Activated CD8-positive, alpha-beta T cell treated with anti-CD3 and anti-CD28 coated beads, Interleukin-2, amount 10 ng/mL, durations not matched to agents 7 days and 5 days (primary cell): ENCODE results near the gene GNPTAB. TPM values are rescaled to one million over a fixed set of nuclear protein-coding genes. Genes with fewer than 3 reads are reported as not detected.
"Not testable (repeated sequence)": the region's sequence is repeated elsewhere in the genome, so short reads cannot be mapped to it uniquely, and the experiment has no call there.

ENCODE experiments used
- ATAC-seq: fragments of 150-1000 bp; cut with Tn5 transposase; one replicate; pipeline ENCODE4 v1.10.0; 2021; ENCODE audit warnings: moderate library complexity
- CTCF ChIA-PET: fragments of 350-600 bp; sonication (Branson Sonifier 250); formaldehyde crosslinking; loops from one replicate; lab custom pipeline; 2021; ENCODE audit warnings: antibody characterized with exemption; lab: Charles Lee
- POLR2A ChIA-PET: fragments of 350-600 bp; sonication (Branson Sonifier 250); formaldehyde crosslinking; loops from one replicate; lab custom pipeline; 2021; ENCODE audit warnings: antibody characterized with exemption; lab: Charles Lee
- DNase-seq: peaks from one replicate; pipeline ENCODE4 v3.0.0-alpha.2; 2020
- H3K27ac Mint-ChIP-seq: one replicate; pipeline ENCODE4 v1.8.0; 2021; ENCODE audit warnings: mild to moderate bottlenecking, mixed read lengths
- H3K27me3 Mint-ChIP-seq: one replicate; pipeline ENCODE4 v1.8.0; 2021; ENCODE audit warnings: low read depth, mixed read lengths
- H3K36me3 Mint-ChIP-seq: one replicate; pipeline ENCODE4 v1.8.0; 2021; ENCODE audit warnings: low read depth, mixed read lengths
- H3K4me1 Mint-ChIP-seq: one replicate; pipeline ENCODE4 v1.8.0; 2021; ENCODE audit warnings: low read depth, mixed read lengths
- H3K4me3 Mint-ChIP-seq: one replicate; pipeline ENCODE4 v1.8.0; 2021; ENCODE audit warnings: mild to moderate bottlenecking, mixed read lengths
- H3K9me3 Mint-ChIP-seq: one replicate; pipeline ENCODE4 v1.8.0; 2022; ENCODE audit warnings: mixed read lengths; ENCODE audit not compliant: insufficient read depth
- total RNA-seq, 2 experiments: library from RNA; stranded (reverse); gene quantifications; one replicate each; pipeline ENCODE4 v1.2.3, GENCODE V29; 2021

Gene GNPTAB
- total RNA-seq, 2 experiments from 2014 or later: 104 to 109 TPM

- ChIA-PET CTCF (no interaction called here), POLR2A (no interaction called here)
- Mint-ChIP-seq H3K27ac (no peak overlapping the region), H3K9me3 (no peaks in the 10 kb centered on the region), H3K36me3 (peaks cover 33% of the 10 kb centered on the region), H3K27me3 (no peaks in the 10 kb centered on the region), H3K4me1 (peaks cover 17% of the 10 kb centered on the region), H3K4me3 (no peak overlapping the region)
- ATAC-seq: no peak
- no peak for DNase-seq
Observed at GRCh38 chr12:101740566-101740965, 90.2 kb downstream of the GNPTAB start.

- H3K4me3 Mint-ChIP-seq: no peak within 1 kb of the TSS
- DNase-seq (no peak), ATAC-seq (no peak)
- ChIA-PET POLR2A (no interaction called here), CTCF (no interaction called here)
- no peaks in the 10 kb centered on the region for H3K27me3 Mint-ChIP-seq
- H3K36me3 Mint-ChIP-seq: peaks cover 19% of the 10 kb centered on the region
- H3K4me1 Mint-ChIP-seq: peaks cover 13% of the 10 kb centered on the region
- no peak within 1 kb of the TSS for H3K27ac Mint-ChIP-seq
- H3K9me3 Mint-ChIP-seq: no peaks in the 10 kb centered on the region
Observed at GRCh38 chr12:101738920-101739665, 91.7 kb downstream of the GNPTAB start, which contains the start of gene SYCP3. TSS of gene SYCP3 (minus strand) at chr12:101739462. CDS start at chr12:101737935, 1,527 bp downstream.

DNA sequence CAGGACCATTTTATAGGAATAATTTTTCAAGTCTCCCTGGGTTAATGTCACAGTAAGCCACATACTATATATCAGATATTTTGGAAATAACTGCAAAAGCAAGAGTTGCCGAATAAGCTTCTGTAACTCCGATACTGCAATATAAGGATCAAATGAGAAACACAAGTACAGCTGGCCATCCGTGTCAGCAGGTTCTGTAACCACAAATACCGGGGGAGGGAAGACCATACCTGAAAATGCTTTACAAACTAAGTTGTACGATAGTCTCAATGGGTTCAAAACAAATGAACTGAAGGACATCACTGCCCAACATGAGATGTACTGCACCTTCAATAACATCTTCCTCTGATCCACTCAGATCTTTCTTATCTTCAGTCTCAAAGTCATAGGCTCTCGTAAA is 93.3 kb downstream of the GNPTAB start:
- no peak overlapping the region for H3K27ac Mint-ChIP-seq
- ChIA-PET CTCF (no interaction called here), POLR2A (no interaction called here)
- peaks cover 12% of the 10 kb centered on the region for H3K36me3 Mint-ChIP-seq
- no peaks in the 10 kb centered on the region for H3K4me1 Mint-ChIP-seq
- DNase-seq (no peak), ATAC-seq (no peak)
- no peaks in the 10 kb centered on the region for H3K9me3 Mint-ChIP-seq
- no peaks in the 10 kb centered on the region for H3K27me3 Mint-ChIP-seq
- no peak overlapping the region for H3K4me3 Mint-ChIP-seq

DNA sequence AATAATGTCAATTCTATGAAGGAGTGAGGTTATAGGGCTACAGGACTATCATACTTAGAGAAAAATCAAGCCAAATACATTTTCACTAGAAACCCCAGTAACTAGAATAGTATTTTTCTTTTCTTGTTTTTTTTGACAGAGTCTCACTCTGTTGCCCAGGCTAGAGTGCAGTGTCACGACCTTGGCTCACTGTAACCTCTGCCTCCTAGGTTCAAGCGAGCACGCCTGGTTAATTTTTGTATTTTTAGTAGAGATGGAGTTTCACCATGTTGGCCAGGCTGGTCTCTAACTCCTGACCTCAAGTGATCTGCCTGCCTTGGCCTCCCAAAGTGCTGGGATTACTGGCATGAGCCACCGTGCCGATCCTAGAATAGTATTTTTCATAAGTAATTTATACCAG is 96.3 kb downstream of the GNPTAB start:
- H3K27me3 Mint-ChIP-seq, H3K9me3 Mint-ChIP-seq, ATAC-seq, DNase-seq, H3K27ac Mint-ChIP-seq, H3K4me1 Mint-ChIP-seq, POLR2A ChIA-PET, H3K4me3 Mint-ChIP-seq: not testable (repeated sequence)
- peaks cover 19% of the 10 kb centered on the region for H3K36me3 Mint-ChIP-seq
- CTCF ChIA-PET: interaction anchor here (1.1 kb wide), 1 partner anchor 29 kb away, joined by 3 read pairs; no protein-coding TSS in a partner anchor

GRCh38 chr12:101733166-101733565 is 97.6 kb downstream of the GNPTAB start:
- Mint-ChIP-seq H3K4me1 (no peaks in the 10 kb centered on the region), H3K27ac (no peak overlapping the region), H3K27me3 (no peaks in the 10 kb centered on the region), H3K9me3 (no peaks in the 10 kb centered on the region), H3K36me3 (peaks cover 20% of the 10 kb centered on the region), H3K4me3 (no peak overlapping the region)
- ChIA-PET POLR2A (no interaction called here), CTCF (interaction anchor here (1.1 to 1.6 kb wide), 2 partner anchors 27 kb away, joined by 3 to 5 read pairs; no protein-coding TSS in a partner anchor)
- DNase-seq: no peak
- ATAC-seq: no peak

GRCh38 chr12:101732318-101732717 is 98.4 kb downstream of the GNPTAB start:
- no peak overlapping the region for H3K27ac Mint-ChIP-seq
- no peaks in the 10 kb centered on the region for H3K27me3 Mint-ChIP-seq
- DNase-seq (no peak), ATAC-seq (no peak)
- peaks cover 18% of the 10 kb centered on the region for H3K36me3 Mint-ChIP-seq
- CTCF ChIA-PET: no interaction called here
- H3K4me1 Mint-ChIP-seq: no peaks in the 10 kb centered on the region
- no peak overlapping the region for H3K4me3 Mint-ChIP-seq
- H3K9me3 Mint-ChIP-seq: no peaks in the 10 kb centered on the region
- POLR2A ChIA-PET: no interaction called here

- ATAC-seq (no peak), DNase-seq (no peak)
- no peaks in the 10 kb centered on the region for H3K9me3 Mint-ChIP-seq
- H3K27ac Mint-ChIP-seq: no peak overlapping the region
- peaks cover 5% of the 10 kb centered on the region for H3K4me1 Mint-ChIP-seq
- no peak overlapping the region for H3K4me3 Mint-ChIP-seq
- POLR2A ChIA-PET: no interaction called here
- peaks cover 28% of the 10 kb centered on the region for H3K36me3 Mint-ChIP-seq
- H3K27me3 Mint-ChIP-seq: no peaks in the 10 kb centered on the region
- CTCF ChIA-PET: interaction anchor here (0.6 kb wide), 1 partner anchor 95 kb away, joined by 3 read pairs; no protein-coding TSS in a partner anchor
Observed at GRCh38 chr12:101729842-101730241, 100.9 kb downstream of the GNPTAB start.

GRCh38 chr12:101727098-101727497 is 103.7 kb downstream of the GNPTAB start:
- Mint-ChIP-seq H3K27me3 (no peaks in the 10 kb centered on the region), H3K27ac (no peak overlapping the region), H3K36me3 (peaks cover 22% of the 10 kb centered on the region), H3K4me1 (peaks cover 5% of the 10 kb centered on the region), H3K4me3 (no peak overlapping the region), H3K9me3 (no peaks in the 10 kb centered on the region)
- DNase-seq: no peak
- no peak for ATAC-seq
- ChIA-PET CTCF (no interaction called here), POLR2A (no interaction called here)

DNA sequence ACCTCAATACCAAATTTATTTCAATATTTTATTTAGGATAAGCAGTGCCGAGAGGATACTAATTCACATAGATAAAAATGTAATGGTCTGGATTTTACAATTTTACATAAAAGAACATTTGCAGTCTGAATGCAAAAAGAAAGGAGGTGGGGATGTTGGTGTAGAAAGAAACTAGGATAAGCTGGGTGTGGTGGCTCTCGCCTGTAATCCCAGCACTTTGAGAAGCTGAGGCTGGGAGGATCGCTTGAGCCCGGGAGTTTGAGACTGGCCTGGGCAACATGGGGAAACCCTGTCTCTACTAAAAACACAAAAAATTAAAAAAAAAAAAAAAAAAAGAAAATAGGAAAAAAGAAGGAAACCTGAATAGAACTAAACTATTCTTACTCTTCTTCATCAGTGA is 108.4 kb downstream of the GNPTAB start:
- POLR2A ChIA-PET: no interaction called here
- Mint-ChIP-seq H3K4me3 (no peak overlapping the region), H3K9me3 (no peaks in the 10 kb centered on the region), H3K4me1 (peaks cover 5% of the 10 kb centered on the region), H3K27me3 (no peaks in the 10 kb centered on the region), H3K36me3 (peaks cover 14% of the 10 kb centered on the region), H3K27ac (no peak overlapping the region)
- DNase-seq (no peak), ATAC-seq (no peak)
- CTCF ChIA-PET: interaction anchor here (2.3 kb wide), 1 partner anchor 118 kb away, joined by 5 read pairs; no protein-coding TSS in a partner anchor

DNA sequence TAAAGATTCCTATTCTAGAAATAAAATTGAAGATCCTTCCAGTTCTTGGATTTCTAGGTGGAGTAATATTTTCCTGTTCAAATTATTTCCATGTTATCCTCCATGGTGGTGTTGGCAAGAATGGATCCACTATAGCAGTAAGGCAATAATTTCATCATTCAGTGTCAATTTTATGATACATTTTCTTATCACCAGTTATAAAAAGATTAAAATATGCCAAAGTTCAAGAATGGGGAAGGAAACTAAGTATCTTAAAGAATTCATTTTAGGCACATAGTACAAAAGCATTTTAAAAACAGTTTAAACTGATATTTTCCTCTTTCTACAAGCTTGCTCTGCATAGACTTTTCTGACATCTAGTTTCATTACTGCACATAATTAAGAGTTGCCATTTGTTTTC is 110.6 kb downstream of the GNPTAB start:
- ChIA-PET CTCF (interaction anchor here (0.7 to 1.5 kb wide), 2 partner anchors 54 to 308 kb away, joined by 3 read pairs; no protein-coding TSS in a partner anchor), POLR2A (no interaction called here)
- H3K27me3 Mint-ChIP-seq: no peaks in the 10 kb centered on the region
- DNase-seq (no peak), ATAC-seq (no peak)
- H3K27ac Mint-ChIP-seq: no peak overlapping the region
- no peaks in the 10 kb centered on the region for H3K4me1 Mint-ChIP-seq
- H3K9me3 Mint-ChIP-seq: no peaks in the 10 kb centered on the region
- no peak overlapping the region for H3K4me3 Mint-ChIP-seq
- H3K36me3 Mint-ChIP-seq: peaks cover 6% of the 10 kb centered on the region

DNA sequence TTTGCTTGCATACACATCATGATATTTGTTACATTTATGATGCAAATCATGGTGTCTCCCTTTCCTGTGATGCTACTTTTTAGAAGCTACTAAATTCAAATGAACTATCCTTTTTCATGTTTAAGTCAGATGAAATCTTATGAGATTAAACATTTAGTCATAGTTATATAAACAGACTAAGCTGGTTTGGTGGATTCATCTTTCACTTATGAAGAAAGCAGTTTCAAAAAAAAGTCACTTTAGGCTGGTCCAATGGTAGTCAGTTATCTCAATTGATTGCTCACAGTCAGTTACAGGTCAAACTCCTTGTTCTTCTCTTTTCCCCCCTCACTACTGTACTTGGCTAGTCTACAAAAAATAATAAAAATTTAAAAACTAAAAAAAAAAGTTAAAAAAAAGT is 111.2 kb downstream of the GNPTAB start:
- ChIA-PET POLR2A (no interaction called here), CTCF (interaction anchor here (0.7 to 1.5 kb wide), 2 partner anchors 54 to 308 kb away, joined by 3 read pairs; no protein-coding TSS in a partner anchor)
- H3K27ac Mint-ChIP-seq: no peak overlapping the region
- H3K36me3 Mint-ChIP-seq: peaks cover 3% of the 10 kb centered on the region
- no peaks in the 10 kb centered on the region for H3K4me1 Mint-ChIP-seq
- no peaks in the 10 kb centered on the region for H3K9me3 Mint-ChIP-seq
- H3K4me3 Mint-ChIP-seq: no peak overlapping the region
- H3K27me3 Mint-ChIP-seq: no peaks in the 10 kb centered on the region
- ATAC-seq (no peak), DNase-seq (no peak)

- Mint-ChIP-seq H3K9me3 (no peaks in the 10 kb centered on the region), H3K4me1 (peaks cover 6% of the 10 kb centered on the region), H3K36me3 (peaks cover 2% of the 10 kb centered on the region), H3K4me3 (no peak overlapping the region), H3K27ac (no peak overlapping the region), H3K27me3 (no peaks in the 10 kb centered on the region)
- CTCF ChIA-PET: interaction anchor here (0.9 kb wide), 1 partner anchor 42 kb away, joined by 3 read pairs; no protein-coding TSS in a partner anchor
- POLR2A ChIA-PET: no interaction called here
- ATAC-seq: no peak
- no peak for DNase-seq
Observed at GRCh38 chr12:101714877-101715444, 115.8 kb downstream of the GNPTAB start.
